Uterus (tissue), 2 donors: ENCODE data around the gene WDFY4.

Experiments used
- CTCF ChIP-seq, 4 experiments: fragments of 200-600 bp in 2 of 4; fragments of 450-650 bp in 2 of 4; sonication (generic) in 2 of 4; IDR thresholded peaks; one replicate each; pipeline ENCODE4 v1.5.1; 2016 to 2019; ENCODE audit warnings: antibody characterized with exemption in 4 of 4, mild to moderate bottlenecking in 2 of 4, moderate library complexity in 1 of 4
- POLR2A ChIP-seq, 2 donors: fragments of 450-650 bp; IDR thresholded peaks; one replicate each; pipeline ENCODE4 v1.6.1; 2016; ENCODE audit warnings: antibody characterized with exemption in 2 of 2, mild to moderate bottlenecking in 1 of 2, moderate library complexity in 1 of 2

DNA sequence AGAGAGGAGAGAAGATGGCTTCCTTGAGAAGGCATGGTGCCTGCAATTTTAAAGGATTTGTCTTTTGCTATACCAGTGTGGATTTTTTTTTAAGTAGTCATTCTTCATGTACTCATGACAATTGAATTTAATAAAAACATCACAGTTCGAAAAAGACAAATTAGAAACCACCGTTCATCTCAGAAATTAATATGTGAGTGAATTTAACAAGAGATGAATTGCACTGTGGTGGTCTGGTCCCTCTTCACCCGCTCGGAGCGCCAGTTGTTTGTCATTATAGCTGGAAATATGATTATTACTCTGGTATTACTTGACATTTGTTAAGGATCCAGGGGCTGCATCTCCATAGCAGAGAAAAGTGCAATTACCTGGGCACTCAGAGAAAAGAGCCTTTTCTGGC, 163.0 kb downstream of the WDFY4 start:
- TF ChIP-seq POLR2A (IDR thresholded peaks at IDR 0.05) (no peak), CTCF (IDR thresholded peaks at IDR 0.05) (no peak)
